Measurements from ENCODE around the gene C2orf49.

Gene C2orf49

GRCh38 chr2:105337122-105338019, at the start of gene C2orf49:
Gene C2orf49, plus strand, starts transcription at chr2:105337540. Its CDS starts 48 bp downstream, at chr2:105337588.
- DNase-seq, result peak; percentile 92

- peak; percentile 25 for DNase-seq
Observed at GRCh38 chr2:105287692-105288091, 49.6 kb upstream of the C2orf49 start.

GRCh38 chr2:105288133-105288532, 49.2 kb upstream of the C2orf49 start:
- no peak for DNase-seq

- no peak for DNase-seq
Observed at GRCh38 chr2:105290981-105291660, 46.2 kb upstream of the C2orf49 start.

- no peak for DNase-seq
Observed at GRCh38 chr2:105291981-105292380, 45.4 kb upstream of the C2orf49 start.

- DNase-seq, result no peak
Observed at GRCh38 chr2:105294046-105294445, 43.3 kb upstream of the C2orf49 start.

- peak; percentile 15 for DNase-seq
Observed at GRCh38 chr2:105294844-105295481, 42.4 kb upstream of the C2orf49 start.

- no peak for DNase-seq
Observed at GRCh38 chr2:105296017-105296611, 41.2 kb upstream of the C2orf49 start.

- DNase-seq, result no peak
Observed at GRCh38 chr2:105297216-105297615, 40.1 kb upstream of the C2orf49 start.

- no peak for DNase-seq
Observed at GRCh38 chr2:105298017-105298416, 39.3 kb upstream of the C2orf49 start.

GRCh38 chr2:105299290-105299689, 38.0 kb upstream of the C2orf49 start:
- no peak for DNase-seq

- no peak for DNase-seq
Observed at GRCh38 chr2:105301646-105302045, 35.7 kb upstream of the C2orf49 start.

GRCh38 chr2:105307146-105307545, 30.2 kb upstream of the C2orf49 start:
- no peak for DNase-seq

GRCh38 chr2:105307550-105307949, 29.8 kb upstream of the C2orf49 start:
- no peak for DNase-seq

GRCh38 chr2:105307962-105308361, 29.4 kb upstream of the C2orf49 start:
- DNase-seq, result no peak

- no peak for DNase-seq
Observed at GRCh38 chr2:105308382-105309146, 28.8 kb upstream of the C2orf49 start.

GRCh38 chr2:105309147-105309545, 28.2 kb upstream of the C2orf49 start:
- DNase-seq, result no peak

GRCh38 chr2:105313877-105314276, 23.5 kb upstream of the C2orf49 start:
- no peak for DNase-seq

- no peak for DNase-seq
Observed at GRCh38 chr2:105315314-105315713, 22.0 kb upstream of the C2orf49 start.

- no peak for DNase-seq
Observed at GRCh38 chr2:105317937-105318336, 19.4 kb upstream of the C2orf49 start.

- no peak for DNase-seq
Observed at GRCh38 chr2:105320651-105321215, 16.6 kb upstream of the C2orf49 start.

Measured in activated naive CD4-positive, alpha-beta T cell treated with anti-CD3 and anti-CD28 coated beads, Interleukin-2, amount 50 U/mL, for 16 hours (primary cell).